ENCODE measurements around the gene COA7.

DNA sequence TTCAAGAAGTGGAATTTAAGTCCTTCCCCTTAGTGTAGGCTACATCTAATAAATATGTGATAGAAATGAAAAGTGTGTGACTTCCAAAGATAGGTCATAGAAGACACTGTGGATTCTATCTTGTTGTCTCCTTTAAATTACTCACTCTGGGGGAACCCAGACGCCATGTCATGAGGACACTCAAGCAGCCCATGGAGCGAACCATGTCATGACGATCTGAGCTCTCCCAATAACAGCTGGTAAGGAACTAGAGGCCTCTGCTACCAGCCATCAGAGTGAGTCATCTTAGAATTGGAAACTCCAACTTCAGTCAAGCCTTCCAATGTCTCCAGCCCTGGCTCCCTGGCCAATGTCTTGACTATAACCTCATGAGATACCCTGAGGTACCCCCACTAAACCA, 6.3 kb downstream of the COA7 start:
- TF ChIP-seq, protein P1, sequence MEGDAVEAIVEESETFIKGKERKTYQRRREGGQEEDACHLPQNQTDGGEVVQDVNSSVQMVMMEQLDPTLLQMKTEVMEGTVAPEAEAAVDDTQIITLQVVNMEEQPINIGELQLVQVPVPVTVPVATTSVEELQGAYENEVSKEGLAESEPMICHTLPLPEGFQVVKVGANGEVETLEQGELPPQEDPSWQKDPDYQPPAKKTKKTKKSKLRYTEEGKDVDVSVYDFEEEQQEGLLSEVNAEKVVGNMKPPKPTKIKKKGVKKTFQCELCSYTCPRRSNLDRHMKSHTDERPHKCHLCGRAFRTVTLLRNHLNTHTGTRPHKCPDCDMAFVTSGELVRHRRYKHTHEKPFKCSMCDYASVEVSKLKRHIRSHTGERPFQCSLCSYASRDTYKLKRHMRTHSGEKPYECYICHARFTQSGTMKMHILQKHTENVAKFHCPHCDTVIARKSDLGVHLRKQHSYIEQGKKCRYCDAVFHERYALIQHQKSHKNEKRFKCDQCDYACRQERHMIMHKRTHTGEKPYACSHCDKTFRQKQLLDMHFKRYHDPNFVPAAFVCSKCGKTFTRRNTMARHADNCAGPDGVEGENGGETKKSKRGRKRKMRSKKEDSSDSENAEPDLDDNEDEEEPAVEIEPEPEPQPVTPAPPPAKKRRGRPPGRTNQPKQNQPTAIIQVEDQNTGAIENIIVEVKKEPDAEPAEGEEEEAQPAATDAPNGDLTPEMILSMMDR (IDR thresholded peaks at IDR 0.05): no peak
- TF ChIP-seq POLR2A (IDR thresholded peaks at IDR 0.05) (no peak), EP300 (IDR thresholded peaks at IDR 0.05; ENCODE audit: low read depth) (no peak), POLR2AphosphoS5 (IDR thresholded peaks at IDR 0.05) (no peak)
